Measurements from ENCODE around the gene SNRPB2. TPM values are rescaled to one million over a fixed set of nuclear protein-coding genes. Genes with fewer than 3 reads are reported as not detected.

Gene SNRPB2
- total RNA-seq, 1 donor from 2014 or later, result 53.6 TPM

- no peak for DNase-seq (ENCODE audit: extremely low read depth, low read depth, low spot score)
Measured at GRCh38 chr20:16729080-16729479, 746 bp upstream of the SNRPB2 start.

GRCh38 chr20:16732506-16733152 lies 2.8 kb downstream of the SNRPB2 start:
- no peak for DNase-seq (ENCODE audit: extremely low read depth, low read depth, low spot score)

- DNase-seq (ENCODE audit: extremely low read depth, low read depth, low spot score), result no peak
Measured at GRCh38 chr20:16740365-16741072, 10.7 kb downstream of the SNRPB2 start.

GRCh38 chr20:16744178-16744807 lies 14.5 kb downstream of the SNRPB2 start:
- no peak for DNase-seq (ENCODE audit: extremely low read depth, low read depth, low spot score)

GRCh38 chr20:16745204-16745603 lies 15.4 kb downstream of the SNRPB2 start:
- no peak for DNase-seq (ENCODE audit: extremely low read depth, low read depth, low spot score)

- DNase-seq (ENCODE audit: extremely low read depth, low read depth, low spot score), result no peak
Measured at GRCh38 chr20:16747291-16747811, 17.5 kb downstream of the SNRPB2 start.

- DNase-seq (ENCODE audit: extremely low read depth, low read depth, low spot score), result no peak
Measured at GRCh38 chr20:16748308-16748900, 18.6 kb downstream of the SNRPB2 start, which contains the start of gene OTOR. Gene OTOR, plus strand, starts transcription at chr20:16748358. Its CDS starts 44 bp downstream, at chr20:16748402.

GRCh38 chr20:16749573-16749972 lies 19.7 kb downstream of the SNRPB2 start:
- no peak for DNase-seq (ENCODE audit: extremely low read depth, low read depth, low spot score)

GRCh38 chr20:16752082-16752481 lies 22.3 kb downstream of the SNRPB2 start:
- DNase-seq (ENCODE audit: extremely low read depth, low read depth, low spot score), result no peak

GRCh38 chr20:16752901-16753300 lies 23.1 kb downstream of the SNRPB2 start:
- DNase-seq (ENCODE audit: extremely low read depth, low read depth, low spot score), result no peak

- DNase-seq (ENCODE audit: extremely low read depth, low read depth, low spot score), result no peak
Measured at GRCh38 chr20:16758454-16759180, 28.8 kb downstream of the SNRPB2 start.

GRCh38 chr20:16759181-16759563 lies 29.3 kb downstream of the SNRPB2 start:
- DNase-seq (ENCODE audit: extremely low read depth, low read depth, low spot score), result no peak

- no peak for DNase-seq (ENCODE audit: extremely low read depth, low read depth, low spot score)
Measured at GRCh38 chr20:16760431-16761304, 30.8 kb downstream of the SNRPB2 start.

GRCh38 chr20:16761305-16761829 lies 31.5 kb downstream of the SNRPB2 start:
- DNase-seq (ENCODE audit: extremely low read depth, low read depth, low spot score), result peak; percentile 47

- DNase-seq (ENCODE audit: extremely low read depth, low read depth, low spot score), result no peak
Measured at GRCh38 chr20:16764560-16764959, 34.7 kb downstream of the SNRPB2 start.

GRCh38 chr20:16771213-16771612 lies 41.4 kb downstream of the SNRPB2 start:
- DNase-seq (ENCODE audit: extremely low read depth, low read depth, low spot score), result no peak

- no peak for DNase-seq (ENCODE audit: extremely low read depth, low read depth, low spot score)
Measured at GRCh38 chr20:16775961-16776360, 46.1 kb downstream of the SNRPB2 start.

- no peak for DNase-seq (ENCODE audit: extremely low read depth, low read depth, low spot score)
Measured at GRCh38 chr20:16777126-16777525, 47.3 kb downstream of the SNRPB2 start.

GRCh38 chr20:16778159-16778558 lies 48.3 kb downstream of the SNRPB2 start:
- DNase-seq (ENCODE audit: extremely low read depth, low read depth, low spot score), result no peak

Data from glomerular endothelial cell (primary cell).